Stimulated activated effector memory CD8-positive, alpha-beta T cell treated with anti-CD3 and anti-CD28 coated beads, Interleukin-12 subunit alpha, Interleukin-12 subunit beta, amount 100 ng/mL, for 72 hours (primary cell): ENCODE data around the gene COMT.
A peak's percentile ranks its signal among the peaks of the same experiment; 100 is the strongest.

Experiments
- ATAC-seq: fragments of 150-1000 bp; cut with Tn5 transposase; 2 replicates; pipeline ENCODE4 v1.10.0; 2021
- DNase-seq, 2 donors: peaks; one replicate each; pipeline ENCODE4 v3.0.0; 2021 to 2022; ENCODE audit warnings: low spot score in 2 of 2
- H3K27ac Mint-ChIP-seq: one replicate; pipeline ENCODE4 v1.8.0; 2022; ENCODE audit warnings: mild to moderate bottlenecking, mixed read lengths
- H3K36me3 Mint-ChIP-seq: one replicate; pipeline ENCODE4 v1.8.0; 2022; ENCODE audit warnings: mild to moderate bottlenecking, mixed read lengths
- H3K4me1 Mint-ChIP-seq: one replicate; pipeline ENCODE4 v1.8.0; 2022; ENCODE audit warnings: mixed read lengths
- H3K4me3 Mint-ChIP-seq: one replicate; pipeline ENCODE4 v1.8.0; 2022; ENCODE audit warnings: mild to moderate bottlenecking, mixed read lengths
- H3K9me3 Mint-ChIP-seq: one replicate; pipeline ENCODE4 v1.8.0; 2022; ENCODE audit warnings: mixed read lengths

Gene COMT

GRCh38 chr22:19986410-19987341 is 45.1 kb downstream of the COMT start:
- DNase-seq (peak; percentile 70 to 78), ATAC-seq (peak; percentile 80)
- H3K27ac Mint-ChIP-seq, result no peak overlapping the region
- H3K4me3 Mint-ChIP-seq, result peak overlapping the region; percentile 41
- H3K36me3 Mint-ChIP-seq, result no peaks in the 10 kb centered on the region
- H3K9me3 Mint-ChIP-seq, result no peaks in the 10 kb centered on the region
- no peaks in the 10 kb centered on the region for H3K4me1 Mint-ChIP-seq

- no peaks in the 10 kb centered on the region for H3K9me3 Mint-ChIP-seq
- DNase-seq, result no peak
These were observed 46.1 kb downstream of the COMT start for GRCh38 chr22:19987394-19988306.

GRCh38 chr22:19988331-19988808 is 46.8 kb downstream of the COMT start:
- peak overlapping the region; percentile 41 for H3K4me3 Mint-ChIP-seq
- ATAC-seq (no peak), DNase-seq (no peak)
- no peaks in the 10 kb centered on the region for H3K36me3 Mint-ChIP-seq
- H3K9me3 Mint-ChIP-seq, result no peaks in the 10 kb centered on the region
- H3K4me1 Mint-ChIP-seq, result no peaks in the 10 kb centered on the region
- no peak overlapping the region for H3K27ac Mint-ChIP-seq

More at GRCh38 chr22:19987394-19988306, 46.1 kb downstream of the COMT start:
- H3K4me1 Mint-ChIP-seq, result no peaks in the 10 kb centered on the region
- H3K27ac Mint-ChIP-seq, result no peak overlapping the region
- H3K4me3 Mint-ChIP-seq, result peak overlapping the region; percentile 41
- no peaks in the 10 kb centered on the region for H3K36me3 Mint-ChIP-seq
- no peak for ATAC-seq

GRCh38 chr22:19988965-19989724 is 47.6 kb downstream of the COMT start:
- Mint-ChIP-seq H3K9me3 (no peaks in the 10 kb centered on the region), H3K27ac (no peak overlapping the region), H3K4me3 (no peak overlapping the region), H3K4me1 (no peaks in the 10 kb centered on the region), H3K36me3 (no peaks in the 10 kb centered on the region)
- DNase-seq (no peak), ATAC-seq (no peak)

GRCh38 chr22:19989725-19990067 is 48.1 kb downstream of the COMT start:
- ATAC-seq (no peak), DNase-seq (no peak)
- Mint-ChIP-seq H3K36me3 (no peaks in the 10 kb centered on the region), H3K27ac (no peak overlapping the region), H3K9me3 (no peaks in the 10 kb centered on the region), H3K4me3 (no peak overlapping the region), H3K4me1 (no peaks in the 10 kb centered on the region)

GRCh38 chr22:19990188-19990587 is 48.6 kb downstream of the COMT start:
- Mint-ChIP-seq H3K4me3 (no peak overlapping the region), H3K36me3 (no peaks in the 10 kb centered on the region), H3K9me3 (no peaks in the 10 kb centered on the region), H3K27ac (no peak overlapping the region), H3K4me1 (no peaks in the 10 kb centered on the region)
- DNase-seq, result no peak
- ATAC-seq, result no peak

GRCh38 chr22:19990609-19991394 is 49.2 kb downstream of the COMT start:
- Mint-ChIP-seq H3K4me1 (no peaks in the 10 kb centered on the region), H3K27ac (no peak overlapping the region), H3K4me3 (no peak overlapping the region), H3K9me3 (no peaks in the 10 kb centered on the region), H3K36me3 (no peaks in the 10 kb centered on the region)
- ATAC-seq (no peak), DNase-seq (no peak)

- DNase-seq (no peak), ATAC-seq (no peak)
- no peak overlapping the region for H3K4me3 Mint-ChIP-seq
- H3K27ac Mint-ChIP-seq, result no peak overlapping the region
- H3K9me3 Mint-ChIP-seq, result no peaks in the 10 kb centered on the region
- no peaks in the 10 kb centered on the region for H3K36me3 Mint-ChIP-seq
- H3K4me1 Mint-ChIP-seq, result no peaks in the 10 kb centered on the region
These were observed 49.7 kb downstream of the COMT start for GRCh38 chr22:19991395-19991644.

GRCh38 chr22:19991645-19992451 is 50.3 kb downstream of the COMT start:
- ATAC-seq (no peak), DNase-seq (no peak)
- Mint-ChIP-seq H3K9me3 (no peaks in the 10 kb centered on the region), H3K27ac (no peak overlapping the region), H3K36me3 (no peaks in the 10 kb centered on the region), H3K4me1 (no peaks in the 10 kb centered on the region), H3K4me3 (no peak overlapping the region)

GRCh38 chr22:19992481-19992911 is 50.9 kb downstream of the COMT start:
- ATAC-seq, result no peak
- H3K27ac Mint-ChIP-seq, result no peak overlapping the region
- no peaks in the 10 kb centered on the region for H3K9me3 Mint-ChIP-seq

GRCh38 chr22:19992921-19993355 is 51.4 kb downstream of the COMT start:
- Mint-ChIP-seq H3K4me3 (no peak overlapping the region), H3K9me3 (no peaks in the 10 kb centered on the region), H3K27ac (no peak overlapping the region), H3K4me1 (no peaks in the 10 kb centered on the region), H3K36me3 (no peaks in the 10 kb centered on the region)
- DNase-seq (no peak), ATAC-seq (no peak)

More at GRCh38 chr22:19992481-19992911, 50.9 kb downstream of the COMT start:
- Mint-ChIP-seq H3K4me1 (no peaks in the 10 kb centered on the region), H3K36me3 (no peaks in the 10 kb centered on the region), H3K4me3 (no peak overlapping the region)
- no peak for DNase-seq

- Mint-ChIP-seq H3K9me3 (no peaks in the 10 kb centered on the region), H3K4me3 (no peak overlapping the region), H3K36me3 (no peaks in the 10 kb centered on the region), H3K27ac (no peak overlapping the region), H3K4me1 (no peaks in the 10 kb centered on the region)
- DNase-seq (no peak), ATAC-seq (no peak)
These were observed 52.4 kb downstream of the COMT start for GRCh38 chr22:19993926-19994325.

GRCh38 chr22:19994851-19995610 is 53.5 kb downstream of the COMT start:
- Mint-ChIP-seq H3K4me3 (no peak overlapping the region), H3K9me3 (no peaks in the 10 kb centered on the region), H3K27ac (no peak overlapping the region), H3K4me1 (no peaks in the 10 kb centered on the region), H3K36me3 (no peaks in the 10 kb centered on the region)
- ATAC-seq (no peak), DNase-seq (no peak)
